GM18868 (cell line): ENCODE measurements around the gene PCDHA1.

Experiments
- ATAC-seq: cut with Tn5 transposase; IDR thresholded peaks from one replicate; pipeline ENCODE4 v1.9.1; 2021; ENCODE audit warnings: mild to moderate bottlenecking, moderate library complexity; ENCODE audit not compliant: unreplicated experiment

The PCDHA1 gene

DNA sequence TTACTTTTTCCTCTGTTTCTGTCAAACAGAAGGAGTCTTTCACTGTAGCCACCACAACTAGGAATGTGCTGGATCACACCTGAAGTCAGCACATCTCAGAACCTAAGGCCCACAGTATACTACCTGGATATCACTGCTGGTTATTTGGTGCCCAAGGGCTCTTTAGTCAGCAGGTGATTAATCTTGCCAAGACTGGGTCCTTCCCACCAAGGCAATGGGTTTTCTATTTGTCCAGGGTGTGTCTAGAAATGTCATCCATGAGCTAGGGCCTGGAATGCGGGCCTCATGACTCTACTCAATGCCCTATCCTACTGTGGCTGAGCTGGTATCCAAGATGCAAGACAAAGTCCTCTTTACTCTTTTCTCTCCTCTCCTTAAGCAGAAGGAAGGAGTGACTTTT, 130.4 kb downstream of the PCDHA1 start:
- ATAC-seq, result no peak

DNA sequence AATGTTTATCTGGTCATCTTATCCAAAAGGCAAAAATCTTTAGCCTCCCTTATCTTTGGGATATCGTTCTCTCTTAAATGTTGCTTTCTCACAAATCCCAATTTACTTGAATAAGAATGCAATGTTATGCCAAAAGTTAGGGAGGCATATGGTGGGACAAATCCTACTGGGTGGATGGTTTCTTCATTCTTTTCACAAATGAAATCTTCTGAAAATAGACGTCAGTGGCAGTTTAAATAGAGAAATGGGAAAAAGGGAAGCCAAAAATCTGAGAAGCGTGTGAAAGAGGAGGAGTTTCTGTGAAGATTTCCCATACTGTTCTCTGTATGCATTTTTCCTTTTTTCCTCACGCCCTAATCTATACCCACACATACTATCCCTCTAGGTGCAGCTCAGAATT, 137.7 kb downstream of the PCDHA1 start:
- ATAC-seq, result no peak

DNA sequence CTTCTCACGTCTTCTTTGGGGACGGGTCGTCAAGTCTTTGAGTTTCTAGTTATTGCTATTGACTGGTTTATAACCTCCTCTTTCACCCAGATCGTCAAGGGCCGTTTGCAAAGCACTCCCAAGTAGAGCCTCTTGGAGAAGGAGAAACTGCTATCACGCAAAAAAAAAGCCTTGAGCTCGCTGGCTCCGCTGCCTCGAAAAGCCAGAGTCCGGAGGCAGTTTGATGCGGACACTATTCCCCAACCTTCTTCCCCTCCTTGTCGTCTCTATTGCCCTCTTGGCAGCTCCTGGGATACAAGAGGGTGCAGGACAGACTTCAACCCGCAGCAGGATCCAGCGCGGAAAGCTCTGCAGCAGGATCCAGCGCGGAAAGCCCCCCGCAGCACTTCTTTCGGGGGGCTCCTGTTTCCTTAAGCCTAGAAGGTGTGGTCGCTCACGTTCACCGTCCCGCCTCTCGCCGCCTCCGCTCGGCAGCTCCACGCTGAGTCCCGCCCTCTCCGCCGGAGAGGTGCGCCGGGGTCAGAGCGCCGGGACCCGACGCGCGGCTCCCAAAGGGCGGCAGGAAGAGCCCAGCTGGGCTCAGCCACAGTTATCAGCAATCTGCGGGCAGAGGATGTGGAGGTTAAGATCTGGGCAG, 140.0 kb downstream of the PCDHA1 start, which contains the start of gene PCDHAC1:
Gene PCDHAC1, plus strand, starts transcription at position 494 of the 637 bp plus-strand sequence. CDS start 594 bp downstream, outside the sequence.
- no peak for ATAC-seq

DNA sequence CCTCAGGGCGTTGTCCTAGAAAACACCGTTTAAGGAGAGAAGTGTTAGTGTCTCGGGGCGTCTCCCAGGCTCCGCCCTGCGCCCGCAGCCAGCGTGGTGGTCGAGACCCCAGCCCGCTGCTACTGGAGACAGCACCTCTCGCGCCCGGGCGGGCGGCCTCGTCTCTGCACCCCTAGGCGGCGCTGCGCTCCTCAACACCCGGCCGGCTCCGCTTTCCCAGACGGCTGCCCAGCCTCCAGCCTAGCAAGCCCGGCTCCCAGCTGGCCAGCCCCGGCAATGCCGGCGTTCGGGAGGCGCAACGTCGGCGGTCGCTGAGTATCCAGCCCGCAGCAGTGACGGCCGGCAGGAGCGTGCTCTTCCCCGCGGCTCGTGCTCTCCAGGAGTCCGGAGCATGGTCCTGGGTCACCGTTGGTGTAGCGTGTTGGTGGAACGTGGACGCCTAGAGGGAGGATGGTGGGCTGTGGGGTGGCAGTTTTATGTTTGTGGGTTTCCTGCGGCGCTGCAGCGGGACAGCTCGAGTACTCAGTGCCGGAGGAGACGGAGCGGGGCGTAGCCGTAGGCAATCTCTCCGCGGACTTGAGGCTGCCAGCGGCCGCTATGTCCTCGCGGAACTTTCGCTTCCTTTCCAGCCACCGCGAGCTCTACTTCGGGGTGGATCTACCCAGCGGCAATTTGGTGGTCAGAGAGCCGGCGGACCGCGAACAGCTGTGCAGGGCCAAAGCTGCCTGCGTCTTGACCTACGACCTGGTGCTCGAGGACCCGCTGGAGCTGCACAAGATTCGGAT, 140.7 kb downstream of the PCDHA1 start:
- ATAC-seq, result no peak

DNA sequence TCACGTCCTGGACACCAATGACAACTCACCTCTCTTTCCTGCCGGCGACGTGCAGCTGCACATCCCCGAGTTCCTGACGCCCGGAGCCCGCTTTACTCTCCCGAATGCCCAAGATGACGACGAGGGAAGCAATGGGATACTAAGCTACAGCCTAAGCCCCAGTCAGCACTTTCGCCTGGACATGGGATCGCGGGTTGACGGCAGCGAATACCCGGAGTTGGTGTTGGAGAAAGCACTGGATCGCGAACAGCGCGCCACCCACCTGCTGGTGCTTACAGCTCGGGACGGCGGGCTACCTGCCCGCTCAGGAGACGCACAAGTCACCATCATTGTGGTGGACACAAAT, 141.3 kb downstream of the PCDHA1 start:
- ATAC-seq, result no peak

DNA sequence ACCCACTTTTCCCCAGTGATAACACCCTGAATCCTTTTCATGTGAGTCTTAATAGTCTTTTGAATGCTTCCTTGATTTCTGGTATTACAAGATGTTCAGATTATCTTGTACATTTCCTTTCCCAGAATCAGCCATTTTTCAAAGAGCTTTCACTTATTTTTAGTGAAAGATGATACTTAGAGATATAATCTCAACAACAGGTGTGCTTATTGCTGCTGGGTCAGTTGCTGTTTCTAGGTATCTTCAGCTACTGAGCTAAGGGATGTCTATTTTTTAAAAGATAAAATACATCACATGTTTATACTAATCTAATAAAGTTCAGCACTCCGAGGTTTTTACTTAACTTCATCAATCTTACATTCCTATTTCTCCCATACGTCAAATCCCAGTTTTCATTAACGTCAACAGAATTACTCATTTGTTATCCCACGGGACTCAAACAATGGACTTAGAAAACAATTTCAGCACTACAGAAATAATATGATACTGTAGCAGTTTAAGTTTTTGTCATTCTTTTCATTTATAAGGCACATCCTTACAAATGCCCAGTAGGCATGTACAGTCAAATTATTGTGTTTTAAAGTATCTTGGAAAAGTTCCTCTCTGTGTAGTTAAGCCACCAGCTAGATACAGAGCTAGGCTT, 149.1 kb downstream of the PCDHA1 start:
- ATAC-seq, result no peak

DNA sequence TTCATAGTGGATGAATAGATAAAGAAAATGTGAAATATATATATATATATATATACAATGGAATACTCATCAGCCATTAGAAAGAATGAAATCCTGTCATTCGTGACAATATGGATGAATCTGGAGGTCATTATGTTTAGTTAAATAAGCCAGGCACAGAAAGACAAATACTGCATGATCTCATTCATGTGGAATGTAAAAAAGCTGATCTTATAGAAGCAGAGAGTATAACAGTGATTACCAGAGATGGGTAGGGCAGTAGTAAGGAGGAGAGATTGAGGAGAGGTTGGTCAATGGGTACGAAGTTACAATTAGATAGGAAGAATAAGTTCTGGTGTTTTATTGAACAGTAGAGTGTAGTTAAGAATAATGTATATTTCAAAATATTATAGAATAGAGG, 160.6 kb downstream of the PCDHA1 start:
- no peak for ATAC-seq

DNA sequence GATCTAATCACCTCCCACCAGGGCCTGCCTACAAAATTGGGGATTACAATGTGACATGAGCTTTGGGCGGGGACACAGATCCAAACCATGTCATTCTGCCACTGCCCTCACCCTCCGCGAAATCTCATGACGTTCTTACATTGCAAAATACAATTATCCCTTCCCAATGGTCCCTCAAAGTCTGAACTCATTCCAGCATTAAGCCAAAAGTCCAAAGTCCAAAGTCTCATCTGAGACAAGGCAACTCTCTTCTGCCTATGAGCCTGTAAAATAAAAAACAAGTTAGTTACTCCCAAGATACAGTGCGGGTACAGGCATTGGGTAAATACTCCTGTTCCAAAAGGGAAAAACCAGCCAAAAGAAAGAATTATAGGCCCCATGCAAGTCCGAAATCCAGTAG, 165.7 kb downstream of the PCDHA1 start:
- ATAC-seq, result no peak

DNA sequence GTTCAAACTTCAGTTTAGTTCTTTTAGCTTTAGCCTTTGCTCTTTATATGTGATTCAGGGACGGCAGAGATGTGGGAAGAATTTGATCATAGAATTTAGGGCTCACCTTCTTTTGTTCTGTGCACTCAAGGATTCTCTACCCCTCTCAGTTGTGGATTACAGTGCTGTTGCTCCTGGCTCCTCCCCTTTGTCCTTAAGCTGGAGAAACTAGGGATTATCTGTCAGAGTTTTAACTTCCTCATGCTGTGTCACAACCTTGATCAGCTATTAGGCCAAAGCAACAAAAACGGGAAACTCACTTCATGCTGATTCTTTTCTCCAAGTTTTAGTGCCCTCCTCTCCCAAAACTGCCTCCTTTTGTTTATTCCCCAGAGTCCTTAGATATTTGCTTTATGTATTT, 167.3 kb downstream of the PCDHA1 start:
- ATAC-seq, result no peak

DNA sequence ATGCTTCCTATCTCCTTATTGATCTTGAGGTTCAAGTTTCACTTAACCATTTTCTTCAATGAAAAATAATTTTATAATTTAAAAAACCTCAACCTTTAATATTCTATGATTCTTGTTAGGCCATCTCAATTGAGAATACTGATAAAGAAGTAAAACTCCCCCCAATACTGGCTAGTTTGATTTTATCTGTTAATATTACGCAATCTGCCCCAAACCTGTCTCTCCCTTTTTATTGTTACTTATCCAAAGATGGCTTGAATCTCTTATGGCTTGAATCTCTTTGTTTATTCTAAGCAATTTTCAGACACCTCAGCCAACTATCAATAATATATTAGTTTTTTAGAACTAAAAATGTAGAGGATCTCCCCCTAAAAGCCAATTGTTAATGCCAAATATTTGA, 176.2 kb downstream of the PCDHA1 start:
- ATAC-seq, result no peak

DNA sequence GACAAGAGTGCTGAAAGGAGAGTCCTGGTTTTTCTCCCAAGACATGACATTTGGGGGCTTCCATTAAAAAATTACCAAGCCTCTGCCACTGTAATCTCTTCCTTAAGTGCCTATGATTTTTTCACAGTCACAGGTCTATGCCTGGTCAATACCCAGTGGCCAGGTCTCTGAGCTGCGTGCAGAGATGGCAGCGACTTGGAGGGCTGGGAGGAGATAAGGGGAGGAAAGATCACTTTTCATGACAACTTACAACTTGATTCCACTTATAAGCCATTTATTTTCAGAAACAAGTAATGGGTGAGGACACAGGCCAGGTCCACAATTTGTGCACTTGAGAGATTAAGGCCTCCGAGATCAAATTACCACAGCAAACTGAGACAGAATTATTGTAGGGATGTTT, 178.4 kb downstream of the PCDHA1 start:
- no peak for ATAC-seq

DNA sequence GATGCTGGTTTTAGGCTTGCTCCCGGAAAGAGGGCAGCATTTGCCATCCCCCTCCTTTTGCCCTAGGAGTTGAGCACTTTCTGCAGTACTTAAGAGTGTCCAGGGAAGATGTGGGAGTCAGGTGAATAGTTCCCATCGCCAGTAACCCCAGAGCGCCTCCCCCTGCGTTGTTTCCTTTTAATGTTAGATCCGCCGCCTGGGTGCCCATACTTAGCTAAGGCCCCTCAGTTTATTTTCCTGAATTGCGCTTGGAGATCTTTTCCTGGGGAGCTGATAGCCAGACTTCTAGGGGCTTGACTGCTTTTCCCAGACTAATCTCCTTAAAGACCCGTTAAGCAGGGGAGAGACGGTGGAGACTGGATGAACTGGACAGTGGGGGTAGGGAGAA, 180.0 kb downstream of the PCDHA1 start:
- ATAC-seq, result no peak

DNA sequence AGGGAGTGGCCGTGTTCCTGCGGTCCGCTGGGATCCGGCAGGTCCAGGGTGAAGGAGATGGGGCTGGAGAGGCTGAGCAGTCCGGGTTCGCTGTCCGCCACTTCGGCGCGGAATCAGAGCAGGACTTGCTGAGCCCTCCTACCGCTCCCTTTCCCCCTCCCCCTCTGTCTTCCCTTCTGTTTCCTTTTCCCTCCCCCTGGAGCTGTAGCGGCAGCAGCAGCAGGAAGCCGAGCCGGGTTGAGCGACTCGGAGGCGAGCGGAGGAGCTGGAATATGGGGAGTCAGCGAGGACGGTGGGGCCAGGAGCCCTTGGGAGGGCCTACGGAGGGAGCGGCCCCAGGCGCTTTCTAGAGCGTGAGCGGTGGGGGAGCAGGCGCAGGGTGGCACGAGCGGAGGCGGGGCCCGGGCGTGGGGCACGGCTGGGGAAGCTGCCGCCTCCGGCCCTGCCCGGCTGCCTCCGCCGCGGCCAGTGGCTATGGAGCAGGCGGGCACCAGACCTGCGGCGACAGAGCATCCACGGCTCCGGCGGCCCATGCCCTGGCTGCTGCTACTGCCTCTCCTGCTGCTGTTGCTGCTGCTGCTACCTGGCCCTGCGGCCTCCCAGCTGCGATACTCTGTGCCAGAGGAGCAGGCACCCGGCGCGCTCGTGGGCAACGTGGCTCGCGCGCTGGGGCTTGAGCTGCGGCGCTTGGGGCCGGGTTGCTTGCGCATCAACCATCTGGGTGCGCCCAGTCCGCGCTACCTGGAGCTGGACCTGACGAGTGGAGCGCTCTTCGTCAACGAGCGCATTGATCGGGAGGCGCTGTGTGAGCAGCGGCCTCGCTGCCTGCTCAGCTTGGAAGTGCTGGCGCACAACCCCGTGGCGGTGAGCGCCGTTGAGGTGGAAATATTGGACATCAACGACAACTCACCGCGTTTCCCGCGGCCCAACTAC, 180.6 kb downstream of the PCDHA1 start, which contains the start of gene PCDHAC2:
Gene PCDHAC2, plus strand, starts transcription at position 184 of the 933 bp plus-strand sequence. Its CDS starts 291 bp downstream, at position 475.
- ATAC-seq, result no peak

DNA sequence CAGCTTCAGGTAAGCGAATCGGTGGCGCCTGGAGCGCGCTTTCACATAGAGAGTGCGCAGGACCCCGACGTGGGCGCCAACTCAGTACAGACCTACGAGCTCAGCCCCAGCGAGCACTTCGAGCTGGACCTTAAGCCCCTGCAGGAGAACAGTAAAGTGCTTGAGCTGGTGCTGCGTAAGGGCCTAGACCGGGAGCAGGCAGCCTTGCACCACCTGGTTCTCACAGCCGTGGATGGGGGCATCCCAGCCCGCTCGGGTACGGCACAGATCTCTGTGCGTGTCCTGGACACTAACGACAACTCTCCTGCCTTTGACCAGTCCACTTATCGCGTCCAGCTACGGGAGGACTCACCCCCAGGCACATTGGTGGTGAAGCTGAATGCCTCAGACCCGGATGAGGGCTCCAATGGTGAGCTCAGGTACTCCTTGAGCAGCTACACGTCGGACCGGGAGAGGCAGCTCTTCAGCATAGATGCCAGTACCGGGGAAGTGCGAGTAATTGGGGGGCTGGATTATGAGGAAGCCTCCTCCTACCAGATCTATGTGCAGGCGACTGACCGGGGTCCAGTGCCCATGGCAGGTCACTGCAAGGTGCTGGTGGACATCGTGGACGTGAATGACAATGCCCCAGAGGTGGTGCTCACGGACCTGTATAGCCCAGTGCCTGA, 181.4 kb downstream of the PCDHA1 start:
- ATAC-seq, result no peak

DNA sequence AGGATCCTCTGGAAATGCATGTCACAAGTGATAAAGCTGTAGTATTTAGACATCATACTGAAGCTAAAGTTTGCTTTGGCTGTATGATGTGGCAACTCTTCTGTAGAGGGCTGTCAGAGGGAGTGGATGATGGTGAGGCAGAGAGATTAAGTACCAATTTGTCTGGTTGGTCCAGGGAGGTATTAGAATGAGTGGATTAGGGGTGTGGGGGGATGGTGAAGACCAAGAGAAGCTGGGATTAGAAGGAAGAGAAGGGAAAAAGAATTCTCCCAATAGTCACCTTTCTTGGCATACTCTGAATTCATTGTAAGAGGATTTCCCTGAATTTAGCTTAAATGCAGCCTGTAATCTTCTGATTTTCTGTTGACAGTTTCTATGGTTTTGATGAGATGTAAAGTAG, 183.9 kb downstream of the PCDHA1 start:
- ATAC-seq, result no peak

DNA sequence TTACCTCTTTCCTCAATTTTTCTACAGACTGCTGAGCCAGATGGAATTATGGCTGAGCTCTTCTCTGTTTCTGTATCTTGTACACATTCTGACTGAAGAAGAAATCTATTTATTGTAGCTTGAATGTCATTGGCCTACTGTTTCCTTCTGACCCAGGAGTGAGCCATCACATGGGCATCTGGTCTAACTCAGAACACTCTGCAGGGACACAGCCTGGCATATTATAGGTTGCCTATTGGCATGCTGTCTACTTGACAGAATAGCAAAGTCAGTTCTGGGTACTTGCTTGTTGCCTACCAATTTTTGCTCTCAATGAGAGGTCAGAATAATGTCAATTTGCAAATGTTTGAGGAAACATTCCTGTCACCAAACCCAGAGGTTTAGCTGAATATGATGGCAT, 187.6 kb downstream of the PCDHA1 start:
- no peak for ATAC-seq

DNA sequence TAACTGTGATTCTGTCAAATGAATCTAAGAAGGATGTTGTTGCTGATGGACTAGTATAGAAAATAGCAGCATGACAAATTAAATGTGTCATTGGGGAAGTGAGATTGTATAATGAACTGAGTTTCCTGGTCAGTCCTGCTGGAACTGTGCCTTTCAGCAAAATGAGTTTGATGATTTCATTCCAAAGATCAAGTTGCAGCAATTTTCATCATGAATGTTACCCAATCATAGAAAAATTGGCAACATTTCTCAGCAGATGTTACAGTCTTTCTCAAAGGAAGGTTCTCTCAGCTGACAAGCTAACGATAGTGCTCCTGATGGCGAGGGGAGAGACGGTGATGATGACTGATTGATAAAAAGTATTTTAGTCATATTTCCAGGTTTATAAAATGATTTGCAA, 191.1 kb downstream of the PCDHA1 start:
- ATAC-seq, result no peak

DNA sequence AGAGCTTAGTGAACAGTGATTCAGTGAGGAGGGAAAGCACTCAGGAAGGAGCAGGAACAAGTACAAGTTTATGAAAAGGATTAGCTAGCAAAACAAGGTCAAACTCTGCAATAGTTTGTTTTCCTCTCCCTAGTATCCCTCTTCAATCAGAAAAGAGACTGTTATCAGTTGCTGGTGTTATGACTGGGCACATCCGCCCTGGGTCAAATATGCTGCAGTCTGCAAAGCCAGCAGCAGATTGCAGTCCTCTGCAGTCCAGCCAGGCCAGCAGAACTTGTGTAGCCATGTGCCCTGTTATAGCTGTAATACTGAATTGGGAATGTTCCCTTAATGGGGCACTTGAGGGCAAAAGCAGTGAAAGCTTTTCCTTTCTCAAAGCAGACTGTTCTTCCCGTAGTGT, 192.3 kb downstream of the PCDHA1 start:
- ATAC-seq, result no peak

DNA sequence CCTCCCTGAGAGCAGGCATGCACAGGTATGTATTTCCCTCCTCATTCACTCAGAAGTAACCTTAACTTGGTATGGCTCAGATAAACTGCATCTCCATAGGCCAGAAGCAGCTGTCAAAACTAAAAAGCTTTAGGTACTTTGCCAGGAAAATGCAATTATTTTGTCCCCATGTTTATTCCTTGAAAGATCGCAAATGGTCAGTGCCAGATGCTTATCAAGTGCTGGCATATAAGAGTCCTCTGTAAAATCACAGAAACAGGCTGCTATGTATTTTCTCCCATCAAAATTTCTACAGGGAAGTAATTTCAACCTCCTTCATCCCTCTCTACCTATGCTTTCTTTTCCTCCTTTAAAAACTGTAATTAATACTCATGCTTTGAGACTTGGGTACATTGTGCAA, 193.0 kb downstream of the PCDHA1 start:
- no peak for ATAC-seq

DNA sequence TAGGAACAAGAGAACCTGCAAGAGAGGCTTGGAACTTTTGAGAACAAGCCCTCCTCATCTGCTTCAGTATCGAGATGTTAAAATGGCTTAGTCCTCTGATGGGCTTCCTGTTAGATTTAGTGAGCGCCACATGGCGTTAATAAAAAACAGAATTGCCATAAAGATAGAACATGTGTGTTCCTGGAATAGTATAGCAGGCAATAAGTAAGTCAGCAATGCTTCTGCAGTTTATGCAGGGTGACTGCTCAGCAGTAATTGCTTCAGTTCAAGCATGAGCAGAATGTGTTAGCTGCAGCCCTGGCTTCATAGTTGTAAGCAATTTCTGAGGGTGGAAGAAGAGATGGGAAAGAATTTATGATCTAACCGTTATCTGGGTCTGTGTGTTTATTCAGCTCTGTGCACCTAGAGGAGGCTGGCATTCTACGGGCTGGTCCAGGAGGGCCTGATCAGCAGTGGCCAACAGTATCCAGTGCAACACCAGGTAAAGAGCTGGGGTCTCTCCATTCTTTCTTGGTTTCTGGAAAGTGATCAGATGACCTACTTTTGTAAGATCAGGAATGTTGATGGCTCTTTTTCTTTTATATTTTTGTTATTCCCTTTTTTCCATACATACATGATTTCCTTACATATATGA, 196.3 kb downstream of the PCDHA1 start:
- ATAC-seq, result no peak
